Stimulated activated naive CD8-positive, alpha-beta T cell treated with anti-CD3 and anti-CD28 coated beads, Interleukin-15, Interleukin-2, amounts not matched to agents 100 ng/mL and 50 ng/mL, for 24 hours (primary cell): Measurements from ENCODE around the gene CFL1.

Source experiments
- H3K27ac Mint-ChIP-seq: one replicate; pipeline ENCODE4 v1.8.0; 2021; ENCODE audit warnings: mild to moderate bottlenecking, mixed read lengths
- H3K27me3 Mint-ChIP-seq: one replicate; pipeline ENCODE4 v1.8.0; 2021; ENCODE audit warnings: mixed read lengths
- H3K36me3 Mint-ChIP-seq: one replicate; pipeline ENCODE4 v1.8.0; 2021; ENCODE audit warnings: low read depth, mixed read lengths
- H3K4me1 Mint-ChIP-seq: one replicate; pipeline ENCODE4 v1.8.0; 2021; ENCODE audit warnings: low read depth, mixed read lengths
- H3K4me3 Mint-ChIP-seq: one replicate; pipeline ENCODE4 v1.8.0; 2021; ENCODE audit warnings: mild to moderate bottlenecking, mixed read lengths
- H3K9me3 Mint-ChIP-seq: one replicate; pipeline ENCODE4 v1.8.0; 2021; ENCODE audit warnings: mixed read lengths

Gene CFL1

DNA sequence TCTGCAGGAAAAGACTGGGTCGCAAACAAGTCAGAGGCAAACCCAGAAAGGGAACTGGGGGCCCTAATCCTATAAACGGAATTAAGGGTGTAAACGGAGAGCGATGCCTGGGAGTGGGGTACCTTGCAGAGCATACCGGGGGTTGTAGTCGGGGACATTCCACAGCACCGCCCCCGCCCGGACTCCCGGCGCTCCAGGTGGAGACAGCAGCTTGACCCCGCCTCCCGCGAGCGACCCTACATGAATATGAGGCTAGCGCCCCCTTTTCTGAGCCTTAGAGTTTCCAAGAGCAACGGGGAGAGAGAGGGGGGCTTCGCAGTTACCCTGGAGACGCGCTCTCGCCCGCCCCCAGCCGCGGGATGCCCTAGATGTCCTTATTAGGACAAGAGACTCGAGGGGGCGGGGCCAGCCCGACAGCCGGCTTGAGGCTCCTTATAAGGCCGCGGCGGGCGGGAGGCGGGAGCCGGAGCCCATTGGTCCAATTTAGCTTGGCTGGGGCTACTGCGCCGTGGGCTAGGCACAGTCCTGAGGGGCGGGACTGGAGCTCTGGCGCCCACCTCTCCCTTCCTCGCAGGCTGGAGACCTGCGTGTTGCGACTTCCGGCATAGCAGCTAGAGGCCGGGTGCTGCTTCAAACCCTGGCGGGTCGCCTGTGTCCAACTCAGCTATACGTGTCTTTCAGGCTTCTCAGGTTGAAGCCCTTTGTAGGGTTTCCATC lies 1.3 kb upstream of the CFL1 start:
- Mint-ChIP-seq H3K9me3 (no peaks in the 10 kb centered on the region), H3K27ac (peak overlapping the region; percentile 96), H3K27me3 (no peaks in the 10 kb centered on the region), H3K4me3 (peak overlapping the region; percentile 95), H3K36me3 (peaks cover 52% of the 10 kb centered on the region), H3K4me1 (peaks cover 53% of the 10 kb centered on the region)

DNA sequence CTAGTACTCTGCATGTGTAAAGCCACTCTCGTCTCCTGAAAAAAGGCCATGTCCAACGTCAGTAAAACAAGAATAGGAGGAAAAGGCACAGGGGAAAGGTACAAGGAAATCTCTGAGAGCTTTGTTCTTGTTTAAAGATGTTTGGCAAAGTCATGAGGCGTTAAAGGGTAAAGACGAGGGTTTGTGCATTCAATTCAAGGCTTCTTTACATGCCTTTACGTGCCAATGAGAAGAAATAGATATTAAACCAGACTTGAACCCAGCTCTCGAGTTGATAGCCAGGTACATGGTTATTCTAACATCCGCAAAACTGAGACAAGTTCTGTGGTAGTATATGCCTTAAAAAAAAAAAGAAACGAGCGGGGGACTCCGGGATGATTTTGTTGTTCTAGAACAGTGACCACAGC lies 704 bp upstream of the CFL1 start:
- Mint-ChIP-seq H3K27ac (peak overlapping the region; percentile 96), H3K4me1 (peaks cover 58% of the 10 kb centered on the region), H3K27me3 (no peaks in the 10 kb centered on the region), H3K36me3 (peaks cover 54% of the 10 kb centered on the region), H3K9me3 (no peaks in the 10 kb centered on the region), H3K4me3 (peak overlapping the region; percentile 95)

DNA sequence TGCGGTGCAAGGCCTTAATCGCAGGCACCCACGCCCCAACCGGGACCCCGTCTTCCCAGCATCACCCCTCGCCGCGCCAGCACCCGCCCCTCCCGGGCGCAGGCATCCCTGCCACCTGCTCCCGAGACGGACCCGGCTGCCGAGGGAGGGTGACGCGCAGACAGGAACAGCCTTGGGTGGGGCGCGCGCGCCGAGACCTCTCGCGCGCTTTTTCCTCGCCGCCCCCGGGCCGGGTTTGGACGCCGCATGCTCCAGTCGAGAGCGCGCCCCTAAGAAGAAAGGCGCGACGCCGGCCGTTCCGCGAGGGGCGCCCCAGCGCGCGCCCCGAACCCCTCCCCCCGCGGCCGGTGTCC lies 504 bp downstream of the CFL1 start:
- H3K4me3 Mint-ChIP-seq: peak overlapping the region; percentile 96

GRCh38 chr11:65856689-65857499 lies 1.1 kb downstream of the CFL1 start:
- Mint-ChIP-seq H3K36me3 (peaks cover 59% of the 10 kb centered on the region), H3K4me1 (peaks cover 55% of the 10 kb centered on the region)

More for the DNA sequence above, 504 bp downstream of the CFL1 start:
- Mint-ChIP-seq H3K36me3 (peaks cover 56% of the 10 kb centered on the region), H3K4me1 (peaks cover 56% of the 10 kb centered on the region), H3K27me3 (no peaks in the 10 kb centered on the region), H3K27ac (peak overlapping the region; percentile 88), H3K9me3 (no peaks in the 10 kb centered on the region)

GRCh38 chr11:65855927-65856363 lies 2.0 kb downstream of the CFL1 start:
- Mint-ChIP-seq H3K27ac (peak overlapping the region; percentile 88), H3K9me3 (no peaks in the 10 kb centered on the region), H3K4me1 (peaks cover 47% of the 10 kb centered on the region), H3K27me3 (no peaks in the 10 kb centered on the region), H3K4me3 (peak overlapping the region; percentile 96), H3K36me3 (peaks cover 57% of the 10 kb centered on the region)

More at GRCh38 chr11:65856689-65857499, 1.1 kb downstream of the CFL1 start:
- H3K9me3 Mint-ChIP-seq: no peaks in the 10 kb centered on the region
- no peaks in the 10 kb centered on the region for H3K27me3 Mint-ChIP-seq
- peak overlapping the region; percentile 88 for H3K27ac Mint-ChIP-seq
- peak overlapping the region; percentile 96 for H3K4me3 Mint-ChIP-seq

DNA sequence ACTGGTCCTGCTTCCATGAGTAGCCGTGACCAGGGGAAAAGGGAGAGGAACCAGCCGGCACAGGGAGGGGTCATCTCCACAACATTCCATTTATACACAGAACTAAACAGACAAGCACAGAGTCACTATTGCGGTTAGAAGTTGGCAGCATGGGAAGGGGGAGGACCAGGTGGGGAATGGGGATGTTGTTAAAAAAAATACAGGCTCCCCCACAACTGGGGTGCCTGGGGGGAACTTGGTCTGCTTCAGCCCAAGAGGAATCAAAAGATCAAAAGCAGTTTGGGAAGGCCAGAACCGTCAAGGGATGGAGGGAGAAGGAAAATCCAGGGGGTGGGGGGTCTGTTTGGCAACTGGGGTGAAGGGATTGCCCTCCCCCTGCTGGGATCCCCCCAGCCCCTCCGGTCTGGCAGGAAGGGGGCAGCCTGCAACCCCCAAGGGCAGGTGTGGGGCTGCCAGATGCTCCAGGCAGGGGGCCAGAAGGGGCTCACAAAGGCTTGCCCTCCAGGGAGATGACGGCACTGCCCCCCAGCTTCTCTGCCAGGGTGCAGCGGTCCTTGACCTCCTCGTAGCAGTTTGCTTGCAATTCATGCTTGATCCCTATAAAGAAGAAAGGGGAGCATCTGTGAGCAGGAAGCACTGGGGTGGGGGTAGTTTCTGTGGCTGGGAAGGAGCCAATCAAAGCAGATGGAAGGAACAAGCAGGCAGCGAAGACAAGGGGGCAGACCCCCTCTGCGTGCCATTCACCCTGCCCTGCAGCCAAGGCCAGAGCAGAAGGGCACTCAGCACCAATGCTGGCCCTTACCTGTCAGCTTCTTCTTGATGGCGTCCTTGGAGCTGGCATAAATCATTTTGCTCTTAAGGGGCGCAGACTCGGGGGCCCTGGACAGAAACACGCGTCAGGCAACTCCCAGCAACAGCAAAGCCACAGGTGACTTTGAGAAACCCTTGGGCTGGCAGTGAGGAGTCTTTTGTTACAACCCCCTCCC lies 2.8 kb downstream of the CFL1 start:
- H3K4me3 Mint-ChIP-seq: peak overlapping the region; percentile 96
- H3K27ac Mint-ChIP-seq: peak overlapping the region; percentile 88
- no peaks in the 10 kb centered on the region for H3K27me3 Mint-ChIP-seq
- peaks cover 45% of the 10 kb centered on the region for H3K4me1 Mint-ChIP-seq
- peaks cover 56% of the 10 kb centered on the region for H3K36me3 Mint-ChIP-seq
- no peaks in the 10 kb centered on the region for H3K9me3 Mint-ChIP-seq

DNA sequence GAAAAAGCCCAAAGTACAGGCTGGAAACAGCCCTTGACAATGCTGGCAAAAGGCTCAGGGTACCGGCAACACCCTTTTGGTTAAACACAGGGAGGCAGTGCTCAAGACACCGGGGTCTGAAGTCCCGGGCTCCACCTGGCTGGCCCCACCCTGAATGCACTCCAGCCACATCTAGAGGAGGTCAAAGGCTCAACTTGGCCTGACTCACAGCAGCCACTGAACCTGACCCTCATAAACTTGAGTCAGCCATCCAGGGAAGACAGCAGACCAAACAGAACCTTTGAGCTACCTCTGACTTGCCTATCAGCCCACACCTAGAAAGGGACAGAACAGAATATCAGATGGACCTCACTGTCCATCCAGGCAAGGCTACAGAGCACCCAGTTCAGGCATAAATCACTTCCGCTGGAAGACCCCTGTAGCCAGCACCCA lies 3.8 kb downstream of the CFL1 start:
- H3K36me3 Mint-ChIP-seq: peaks cover 56% of the 10 kb centered on the region
- no peaks in the 10 kb centered on the region for H3K9me3 Mint-ChIP-seq
- H3K27me3 Mint-ChIP-seq: no peaks in the 10 kb centered on the region
- peak overlapping the region; percentile 75 for H3K27ac Mint-ChIP-seq
- H3K4me1 Mint-ChIP-seq: peaks cover 41% of the 10 kb centered on the region
- H3K4me3 Mint-ChIP-seq: peak overlapping the region; percentile 48

DNA sequence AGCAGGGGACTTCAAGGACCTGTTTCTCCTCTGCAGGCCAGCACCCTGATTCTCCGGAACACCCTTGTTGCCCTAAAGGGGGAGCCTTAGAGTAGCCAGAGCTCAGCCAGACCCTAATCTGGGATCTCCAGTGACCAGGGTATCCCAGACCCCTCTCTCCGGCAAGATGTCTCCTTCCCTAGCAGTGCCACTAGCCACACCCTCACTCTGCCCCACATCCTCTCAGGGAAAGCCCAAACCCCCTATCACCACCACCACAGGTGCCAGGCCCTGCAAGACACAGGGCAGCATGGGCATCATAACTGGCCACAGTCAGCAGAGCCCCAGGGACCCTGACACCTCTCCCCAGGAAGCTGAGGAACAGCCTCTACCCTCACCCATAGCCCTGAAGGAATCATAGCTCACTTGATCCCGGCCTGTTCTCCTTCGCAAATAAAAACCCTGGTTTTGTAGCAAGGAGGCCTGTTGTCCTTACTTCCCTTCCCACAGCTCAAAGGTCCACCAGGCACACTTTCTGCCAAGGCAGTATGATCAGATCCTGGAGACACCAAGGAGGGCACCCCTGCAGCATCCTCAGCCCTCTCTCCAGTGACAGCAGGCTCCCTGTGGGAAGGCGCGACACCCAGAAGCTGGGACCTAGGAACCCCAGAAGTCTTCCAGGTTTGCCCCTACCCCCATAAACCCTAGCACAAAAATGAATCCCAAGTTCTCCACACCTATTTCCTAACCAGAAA lies 4.6 kb downstream of the CFL1 start:
- Mint-ChIP-seq H3K4me1 (peaks cover 36% of the 10 kb centered on the region), H3K9me3 (no peaks in the 10 kb centered on the region), H3K27me3 (no peaks in the 10 kb centered on the region), H3K4me3 (peak overlapping the region; percentile 10), H3K36me3 (peaks cover 56% of the 10 kb centered on the region), H3K27ac (peak overlapping the region; percentile 75)

- Mint-ChIP-seq H3K27me3 (no peaks in the 10 kb centered on the region), H3K4me1 (peaks cover 34% of the 10 kb centered on the region), H3K9me3 (no peaks in the 10 kb centered on the region), H3K36me3 (peaks cover 56% of the 10 kb centered on the region), H3K4me3 (no peak overlapping the region), H3K27ac (no peak overlapping the region)
Measured at GRCh38 chr11:65852508-65853245, 5.3 kb downstream of the CFL1 start.

- Mint-ChIP-seq H3K4me1 (peaks cover 34% of the 10 kb centered on the region), H3K27me3 (no peaks in the 10 kb centered on the region), H3K36me3 (peaks cover 56% of the 10 kb centered on the region), H3K4me3 (no peak overlapping the region), H3K27ac (no peak overlapping the region), H3K9me3 (no peaks in the 10 kb centered on the region)
Measured at GRCh38 chr11:65851811-65852507, 6.0 kb downstream of the CFL1 start.

GRCh38 chr11:65851083-65851579 lies 6.8 kb downstream of the CFL1 start:
- Mint-ChIP-seq H3K27me3 (no peaks in the 10 kb centered on the region), H3K4me1 (peaks cover 26% of the 10 kb centered on the region), H3K9me3 (no peaks in the 10 kb centered on the region), H3K36me3 (peaks cover 47% of the 10 kb centered on the region), H3K27ac (no peak overlapping the region), H3K4me3 (no peak overlapping the region)

- Mint-ChIP-seq H3K36me3 (peaks cover 41% of the 10 kb centered on the region), H3K27ac (no peak overlapping the region), H3K4me1 (peaks cover 19% of the 10 kb centered on the region)
Measured at GRCh38 chr11:65850217-65851082, 7.5 kb downstream of the CFL1 start.

More at GRCh38 chr11:65850217-65851082, 7.5 kb downstream of the CFL1 start:
- Mint-ChIP-seq H3K9me3 (no peaks in the 10 kb centered on the region), H3K4me3 (no peak overlapping the region), H3K27me3 (no peaks in the 10 kb centered on the region)
